IPS-18a (cell line): Measurements from ENCODE around the gene JAZF1.

Experiments used
- H3K27ac ChIP-seq: one replicate; pipeline ENCODE4 v1.5.1; 2013; ENCODE audit warnings: low read length
- H3K27me3 ChIP-seq: one replicate; pipeline ENCODE4 v1.6.1; 2013; ENCODE audit warnings: mild to moderate bottlenecking, low read length; ENCODE audit not compliant: control insufficient read depth, insufficient read depth
- H3K36me3 ChIP-seq: one replicate; pipeline ENCODE4 v1.6.1; 2013; ENCODE audit warnings: low read depth, low read length; ENCODE audit not compliant: control insufficient read depth
- H3K4me1 ChIP-seq: one replicate; pipeline ENCODE4 v1.6.1; 2013; ENCODE audit warnings: low read depth, low read length; ENCODE audit not compliant: control insufficient read depth
- H3K4me3 ChIP-seq: one replicate; pipeline ENCODE4 v1.5.1; 2013; ENCODE audit warnings: low read length
- H3K9ac ChIP-seq: one replicate; pipeline ENCODE4 v1.6.1; 2013; ENCODE audit warnings: mild to moderate bottlenecking, low read length, moderate library complexity
- H3K9me3 ChIP-seq: one replicate; pipeline ENCODE4 v1.6.1; 2013; ENCODE audit warnings: low read depth, low read length; ENCODE audit not compliant: control insufficient read depth

The JAZF1 gene

GRCh38 chr7:28112883-28113540 is 67.6 kb downstream of the JAZF1 start:
- Histone ChIP-seq H3K4me1 (no peaks in the 10 kb centered on the region), H3K27me3 (no peaks in the 10 kb centered on the region), H3K27ac (no peak overlapping the region), H3K9me3 (no peaks in the 10 kb centered on the region), H3K4me3 (no peak overlapping the region), H3K9ac (no peak overlapping the region), H3K36me3 (no peaks in the 10 kb centered on the region)

- Histone ChIP-seq H3K9me3 (no peaks in the 10 kb centered on the region), H3K36me3 (no peaks in the 10 kb centered on the region), H3K27ac (no peak overlapping the region), H3K27me3 (no peaks in the 10 kb centered on the region), H3K4me1 (no peaks in the 10 kb centered on the region), H3K9ac (no peak overlapping the region), H3K4me3 (no peak overlapping the region)
Measured at GRCh38 chr7:28112467-28112866, 68.1 kb downstream of the JAZF1 start.

- Histone ChIP-seq H3K9ac (no peak overlapping the region), H3K4me1 (no peaks in the 10 kb centered on the region), H3K9me3 (no peaks in the 10 kb centered on the region), H3K4me3 (no peak overlapping the region), H3K36me3 (no peaks in the 10 kb centered on the region), H3K27me3 (no peaks in the 10 kb centered on the region), H3K27ac (no peak overlapping the region)
Measured at GRCh38 chr7:28112012-28112411, 68.6 kb downstream of the JAZF1 start.

DNA sequence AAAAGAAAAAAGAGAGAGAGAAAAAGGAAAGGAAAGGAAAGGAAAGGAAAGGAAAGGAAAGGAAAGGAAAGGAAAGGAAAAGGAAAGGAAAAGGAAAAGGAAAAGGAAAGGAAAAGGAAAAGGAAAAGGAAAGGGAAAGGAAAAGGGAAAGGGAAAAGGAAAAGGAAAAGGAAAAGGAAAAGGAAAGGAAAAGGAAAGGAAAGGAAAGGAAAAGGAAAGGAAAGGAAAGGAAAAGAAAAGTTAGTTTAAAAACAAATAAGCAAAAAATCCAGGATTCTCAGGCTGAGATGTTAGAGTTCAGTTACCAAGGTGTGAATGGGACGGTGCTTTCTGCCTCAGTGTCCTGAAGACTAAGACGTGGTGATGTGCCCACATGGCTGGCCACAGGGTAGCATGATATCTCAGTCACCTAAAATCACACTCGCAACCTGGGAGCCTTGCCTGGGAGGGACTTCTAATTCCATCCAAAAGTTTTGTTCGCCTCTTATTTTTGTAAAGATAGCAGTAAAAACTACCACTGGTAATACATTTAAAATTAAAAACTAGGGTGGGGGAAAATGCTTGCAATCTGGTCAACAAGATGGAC is 70.1 kb downstream of the JAZF1 start:
- Histone ChIP-seq H3K27me3 (no peaks in the 10 kb centered on the region), H3K4me3 (no peak overlapping the region), H3K36me3 (no peaks in the 10 kb centered on the region), H3K27ac (no peak overlapping the region), H3K9me3 (no peaks in the 10 kb centered on the region), H3K9ac (no peak overlapping the region), H3K4me1 (peaks cover 4% of the 10 kb centered on the region)

- H3K4me1 ChIP-seq, result peaks cover 4% of the 10 kb centered on the region
- H3K9ac ChIP-seq, result no peak overlapping the region
- no peaks in the 10 kb centered on the region for H3K27me3 ChIP-seq
- H3K4me3 ChIP-seq, result no peak overlapping the region
- H3K36me3 ChIP-seq, result no peaks in the 10 kb centered on the region
- H3K27ac ChIP-seq, result no peak overlapping the region
- no peaks in the 10 kb centered on the region for H3K9me3 ChIP-seq
Measured at GRCh38 chr7:28108747-28109146, 71.8 kb downstream of the JAZF1 start.

DNA sequence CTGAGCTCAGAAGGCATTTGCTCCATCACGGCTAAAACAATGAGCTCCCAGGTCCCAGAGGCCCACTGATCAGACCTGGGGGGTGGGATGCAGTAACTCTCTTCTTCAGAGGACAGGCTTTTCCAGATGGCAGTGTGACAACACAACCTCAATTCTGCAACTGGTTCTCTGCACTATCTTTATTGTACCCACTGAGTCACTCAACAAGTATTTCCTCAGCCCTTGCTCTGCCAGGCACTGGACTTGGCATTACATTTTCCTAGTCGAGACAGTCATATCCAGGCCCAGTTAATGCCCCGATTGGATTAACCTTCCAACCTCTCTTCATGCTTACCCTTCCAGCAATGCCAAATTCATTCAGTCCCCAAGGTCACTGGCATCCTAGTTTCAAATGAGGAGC is 72.6 kb downstream of the JAZF1 start:
- Histone ChIP-seq H3K9ac (no peak overlapping the region), H3K4me1 (peaks cover 4% of the 10 kb centered on the region), H3K27me3 (no peaks in the 10 kb centered on the region), H3K4me3 (no peak overlapping the region), H3K9me3 (no peaks in the 10 kb centered on the region), H3K27ac (no peak overlapping the region), H3K36me3 (no peaks in the 10 kb centered on the region)

DNA sequence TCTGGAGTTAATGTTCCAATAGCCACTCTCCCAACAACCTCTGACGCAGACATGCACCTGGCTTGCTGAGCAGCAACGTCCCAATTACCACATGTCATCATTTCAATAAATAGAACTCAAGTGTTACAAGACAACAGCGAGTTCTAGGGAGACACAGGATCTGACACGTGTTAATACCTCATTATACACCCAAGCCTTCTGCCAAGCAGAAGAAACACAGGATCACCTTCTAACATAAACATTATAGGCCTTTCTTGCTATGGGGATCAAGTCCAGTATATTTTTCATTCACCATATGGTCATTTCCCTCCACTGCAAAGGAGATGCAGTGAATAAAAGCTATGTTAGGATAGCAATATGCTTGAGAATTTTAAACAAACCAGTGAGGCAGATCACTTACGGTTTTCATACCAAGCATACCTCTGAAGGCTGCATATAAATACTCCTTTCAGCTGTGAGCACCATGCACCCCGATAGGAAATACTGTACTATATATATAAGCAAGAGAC is 74.2 kb downstream of the JAZF1 start:
- no peak overlapping the region for H3K9ac ChIP-seq
- no peaks in the 10 kb centered on the region for H3K27me3 ChIP-seq
- H3K4me1 ChIP-seq, result peaks cover 4% of the 10 kb centered on the region
- no peaks in the 10 kb centered on the region for H3K9me3 ChIP-seq
- H3K27ac ChIP-seq, result no peak overlapping the region
- H3K36me3 ChIP-seq, result no peaks in the 10 kb centered on the region
- H3K4me3 ChIP-seq, result no peak overlapping the region

GRCh38 chr7:28105234-28105633 is 75.4 kb downstream of the JAZF1 start:
- no peaks in the 10 kb centered on the region for H3K27me3 ChIP-seq
- H3K4me1 ChIP-seq, result peaks cover 4% of the 10 kb centered on the region
- H3K9ac ChIP-seq, result no peak overlapping the region
- no peak overlapping the region for H3K27ac ChIP-seq
- no peaks in the 10 kb centered on the region for H3K36me3 ChIP-seq
- no peak overlapping the region for H3K4me3 ChIP-seq
- no peaks in the 10 kb centered on the region for H3K9me3 ChIP-seq

DNA sequence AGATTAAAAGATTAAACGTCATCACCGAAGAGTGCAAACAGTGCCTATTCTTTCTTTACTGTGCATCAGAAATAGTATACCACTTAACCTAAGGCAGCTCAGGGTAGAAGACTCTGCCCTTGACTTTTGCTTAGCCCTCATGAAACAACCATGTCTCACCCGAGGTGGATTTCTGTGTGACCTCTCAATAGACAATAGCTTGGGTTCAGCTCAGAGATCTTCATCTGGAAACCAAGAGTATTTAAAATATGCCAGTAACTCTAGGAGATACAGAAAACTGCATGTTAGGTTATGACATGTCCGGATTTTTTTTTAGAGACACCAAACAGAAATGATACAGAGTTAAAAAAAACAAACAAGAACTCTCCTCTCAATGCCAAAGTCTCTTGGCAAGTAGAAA is 75.8 kb downstream of the JAZF1 start:
- Histone ChIP-seq H3K4me3 (no peak overlapping the region), H3K27ac (no peak overlapping the region)

GRCh38 chr7:28104041-28104541 is 76.5 kb downstream of the JAZF1 start:
- Histone ChIP-seq H3K4me1 (peaks cover 4% of the 10 kb centered on the region), H3K9me3 (no peaks in the 10 kb centered on the region), H3K27me3 (no peaks in the 10 kb centered on the region)

More for the DNA sequence above, 75.8 kb downstream of the JAZF1 start:
- no peaks in the 10 kb centered on the region for H3K9me3 ChIP-seq
- no peak overlapping the region for H3K9ac ChIP-seq
- H3K4me1 ChIP-seq, result peaks cover 4% of the 10 kb centered on the region
- H3K36me3 ChIP-seq, result no peaks in the 10 kb centered on the region
- no peaks in the 10 kb centered on the region for H3K27me3 ChIP-seq

DNA sequence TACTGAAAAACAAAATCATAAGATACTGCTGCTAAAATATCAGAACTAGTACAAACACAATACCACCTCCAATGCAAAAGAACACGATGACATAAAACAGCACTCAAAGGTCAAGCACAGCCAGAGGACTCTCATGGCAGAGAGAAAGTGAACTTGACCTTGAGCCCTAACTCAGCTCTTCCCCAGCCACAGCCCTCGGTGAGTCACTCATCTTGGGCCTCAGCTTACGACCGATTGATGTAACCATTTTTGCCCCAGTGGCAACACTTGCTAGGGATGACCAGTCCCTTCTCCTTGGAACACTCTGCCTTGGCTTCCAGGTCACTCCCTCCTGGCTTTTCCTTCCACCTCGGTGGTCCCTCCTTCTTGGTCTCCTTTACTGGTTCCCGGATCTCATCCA is 77.8 kb downstream of the JAZF1 start:
- H3K4me1 ChIP-seq, result peaks cover 4% of the 10 kb centered on the region
- no peaks in the 10 kb centered on the region for H3K9me3 ChIP-seq
- no peak overlapping the region for H3K4me3 ChIP-seq
- no peaks in the 10 kb centered on the region for H3K27me3 ChIP-seq
- H3K9ac ChIP-seq, result no peak overlapping the region
- no peaks in the 10 kb centered on the region for H3K36me3 ChIP-seq
- H3K27ac ChIP-seq, result no peak overlapping the region

More at GRCh38 chr7:28104041-28104541, 76.5 kb downstream of the JAZF1 start:
- Histone ChIP-seq H3K9ac (no peak overlapping the region), H3K36me3 (no peaks in the 10 kb centered on the region), H3K4me3 (no peak overlapping the region), H3K27ac (no peak overlapping the region)

GRCh38 chr7:28096713-28097112 is 83.9 kb downstream of the JAZF1 start:
- no peak overlapping the region for H3K27ac ChIP-seq
- no peaks in the 10 kb centered on the region for H3K27me3 ChIP-seq
- no peaks in the 10 kb centered on the region for H3K36me3 ChIP-seq
- no peak overlapping the region for H3K9ac ChIP-seq
- H3K4me1 ChIP-seq, result peaks cover 7% of the 10 kb centered on the region
- H3K9me3 ChIP-seq, result no peaks in the 10 kb centered on the region
- no peak overlapping the region for H3K4me3 ChIP-seq
